Liver (tissue), 9 donors: ENCODE data around the gene EPHA5. TPM values are rescaled to one million over a fixed set of nuclear protein-coding genes. Genes with fewer than 3 reads are reported as not detected.

ENCODE experiments used
- DNase-seq: peaks from one replicate; pipeline ENCODE4 v3.0.0-alpha.2; 2017; ENCODE audit warnings: low spot score
- H3K27ac ChIP-seq, 2 donors: one replicate each; pipeline ENCODE4 v1.7.0; 2013; ENCODE audit warnings: inconsistent platforms in 2 of 2, low read length in 2 of 2, control low read depth in 1 of 2, low read depth in 1 of 2, mild to moderate bottlenecking in 1 of 2
- H3K27me3 ChIP-seq, 4 donors: one replicate each; pipeline versions ENCODE4 v1.6.1 to v1.7.0; 2013; ENCODE audit warnings: low read length in 3 of 4, inconsistent platforms in 1 of 4, mild to moderate bottlenecking in 1 of 4, moderate library complexity in 1 of 4; ENCODE audit not compliant: control insufficient read depth in 4 of 4, insufficient read depth in 4 of 4
- H3K36me3 ChIP-seq, 4 donors: one replicate each; pipeline versions ENCODE4 v1.6.1 to v1.7.0; 2013; ENCODE audit warnings: low read length in 3 of 4, mild to moderate bottlenecking in 3 of 4, low read depth in 1 of 4, moderate library complexity in 1 of 4; ENCODE audit not compliant: control insufficient read depth in 4 of 4, insufficient read depth in 3 of 4
- H3K4me1 ChIP-seq, 4 donors: one replicate each; pipeline versions ENCODE4 v1.6.1 to v1.7.0; 2013; ENCODE audit warnings: low read length in 3 of 4, mild to moderate bottlenecking in 3 of 4, moderate library complexity in 1 of 4; ENCODE audit not compliant: control insufficient read depth in 4 of 4, insufficient read depth in 4 of 4
- H3K4me3 ChIP-seq, 3 donors: one replicate each; pipeline versions ENCODE4 v1.6.1 to v1.7.0; 2013; ENCODE audit warnings: low read length in 3 of 3, control low read depth in 1 of 3, low read depth in 1 of 3, mild to moderate bottlenecking in 1 of 3
- H3K9ac ChIP-seq, 2 donors: one replicate each; pipeline ENCODE4 v1.7.0; 2013; ENCODE audit warnings: low read length in 2 of 2, mild to moderate bottlenecking in 2 of 2, moderate library complexity in 2 of 2, control low read depth in 1 of 2, low read depth in 1 of 2
- H3K9me3 ChIP-seq, 4 donors: one replicate each; pipeline versions ENCODE4 v1.6.1 to v1.7.0; 2013; ENCODE audit warnings: low read length in 3 of 4; ENCODE audit not compliant: control insufficient read depth in 4 of 4
- CTCF ChIP-seq: fragments of 150-350 bp; IDR thresholded peaks from 2 replicates; pipeline ENCODE4 v1.5.1; 2017; ENCODE audit warnings: improper control_type of control experiment, low read depth, low read length; ENCODE audit not compliant: missing input control
- EGR1 ChIP-seq, 2 donors: IDR thresholded peaks; 2 replicates each; pipeline ENCODE4 v1.6.1; 2016 to 2018; ENCODE audit warnings: antibody characterized with exemption in 2 of 2, low read depth in 2 of 2
- FOXA1 ChIP-seq: IDR thresholded peaks from 2 replicates; pipeline ENCODE4 v1.6.1; 2016; ENCODE audit warnings: antibody characterized with exemption
- FOXA2 ChIP-seq: IDR thresholded peaks from 2 replicates; pipeline ENCODE4 v1.6.1; 2016; ENCODE audit warnings: antibody characterized with exemption
- GABPA ChIP-seq, 2 donors: IDR thresholded peaks in 1 of 2; conservative IDR thresholded peaks in 1 of 2; 2 replicates each; pipeline ENCODE4 v1.6.1; 2016; ENCODE audit warnings: antibody characterized with exemption in 2 of 2, mild to moderate bottlenecking in 1 of 2, moderate library complexity in 1 of 2
- HNF4A ChIP-seq, 2 donors: conservative IDR thresholded peaks; 2 replicates each; pipeline ENCODE4 v1.6.1; 2016; ENCODE audit warnings: antibody characterized with exemption in 2 of 2, mild to moderate bottlenecking in 2 of 2
- HNF4G ChIP-seq: IDR thresholded peaks from 2 replicates; pipeline ENCODE4 v1.6.1; 2016; ENCODE audit warnings: antibody characterized with exemption
- JUND ChIP-seq, 2 donors: IDR thresholded peaks; 2 replicates each; pipeline ENCODE4 v1.6.1; 2016; ENCODE audit warnings: antibody characterized with exemption in 2 of 2
- NR2F2 ChIP-seq: IDR thresholded peaks from 2 replicates; pipeline ENCODE4 v1.6.1; 2016; ENCODE audit warnings: antibody characterized with exemption
- RAD21 ChIP-seq, 2 donors: IDR thresholded peaks; 2 replicates each; pipeline ENCODE4 v1.6.1; 2016; ENCODE audit warnings: antibody characterized with exemption in 2 of 2, mild to moderate bottlenecking in 2 of 2
- REST ChIP-seq: IDR thresholded peaks from 2 replicates; pipeline ENCODE4 v1.6.1; 2016; ENCODE audit warnings: antibody characterized with exemption, mild to moderate bottlenecking
- RXRA ChIP-seq, 2 donors: IDR thresholded peaks; 2 replicates each; pipeline ENCODE4 v1.6.1; 2017 to 2018; ENCODE audit warnings: antibody characterized with exemption in 2 of 2, mild to moderate bottlenecking in 1 of 2
- SP1 ChIP-seq: IDR thresholded peaks from 2 replicates; pipeline ENCODE4 v1.6.1; 2018; ENCODE audit warnings: antibody characterized with exemption, mild to moderate bottlenecking
- TAF1 ChIP-seq: conservative IDR thresholded peaks from 2 replicates; pipeline ENCODE4 v1.6.1; 2016; ENCODE audit warnings: antibody characterized with exemption, mild to moderate bottlenecking
- YY1 ChIP-seq: IDR thresholded peaks from 2 replicates; pipeline ENCODE4 v1.6.1; 2016; ENCODE audit warnings: antibody characterized with exemption, mild to moderate bottlenecking
- WGBS: extraction: QIAGEN DNeasy Blood & Tissue Kit; methylation state at CpG from one replicate; pipeline ENCODE4 v1.1.7; 2013; 5-methylcytosine and 5-hydroxymethylcytosine counted together
- polyA plus RNA-seq, 2 donors: library from polyadenylated mRNA; stranded (reverse) in 1 of 2; unstranded in 1 of 2; fragments of 200-250 nt in 1 of 2; fragments of >200 nt in 1 of 2; fragmentation: Nextera tagmentation in 1 of 2; extraction: Ambion mirVana in 1 of 2; gene quantifications; one replicate each; pipeline versions ENCODE4 v1.2.1 to v1.2.3, GENCODE V29; 2013 to 2015
- total RNA-seq, 2 donors: library from RNA; depleted of rRNA; stranded (reverse); fragments of >200 nt; gene quantifications; one replicate each; pipeline ENCODE4 v1.2.3, GENCODE V29; 2014
- TF ChIP-seq, protein P1 (sequence below): IDR thresholded peaks from 2 replicates; pipeline ENCODE4 v1.6.1; 2016; ENCODE audit warnings: antibody characterized with exemption
- TF ChIP-seq, protein P2 (sequence below): IDR thresholded peaks from 2 replicates; pipeline ENCODE4 v1.6.1; 2016; ENCODE audit warnings: antibody characterized with exemption
- TF ChIP-seq, protein P3 (sequence below): IDR thresholded peaks from 2 replicates; pipeline ENCODE4 v1.6.1; 2016; ENCODE audit warnings: antibody characterized with exemption
- donor health status: healthy.
- donor health status: healthy.
- donor health status: healthy.
- donor health status: healthy.
- donor health status: healthy.

EPHA5 gene
- total and polyA plus RNA-seq, 4 donors = not detected

DNA sequence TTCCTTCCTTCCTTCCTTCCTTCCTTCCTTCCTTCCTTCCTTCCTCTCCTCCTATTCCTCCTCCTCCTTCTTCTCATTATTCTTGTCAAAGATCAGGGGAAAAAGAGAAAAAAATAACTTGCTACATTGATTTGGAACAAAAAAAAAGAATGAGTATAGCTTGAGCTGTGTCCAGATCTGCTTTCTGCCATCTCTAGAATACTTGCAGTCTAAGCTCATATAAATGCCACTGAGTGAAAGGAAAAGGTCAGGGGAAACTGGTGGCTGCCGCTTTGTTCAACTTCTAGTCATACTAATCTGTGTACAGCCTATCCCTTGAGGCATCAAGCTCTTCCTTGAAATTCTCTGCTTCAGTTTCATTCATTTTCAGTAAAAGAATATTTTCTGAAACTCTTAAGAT, 28.3 kb upstream of the EPHA5 start:
- no peak overlapping the region for H3K27ac ChIP-seq
- no peaks in the 10 kb centered on the region for H3K36me3 ChIP-seq
- peaks cover 0 to 2% (median 0%) of the 10 kb centered on the region in 4 donors for H3K9me3 ChIP-seq
- H3K4me3 ChIP-seq = no peak overlapping the region
- no peaks in the 10 kb centered on the region for H3K4me1 ChIP-seq
- no peak for DNase-seq
- TF ChIP-seq EGR1 (IDR thresholded peaks at IDR 0.05; ENCODE audit: low read depth in 2 of 2) (no peak), TAF1 (no peak), CTCF (no peak), JUND (IDR thresholded peaks at IDR 0.05) (no peak), RXRA (IDR thresholded peaks at IDR 0.05) (no peak), RAD21 (IDR thresholded peaks at IDR 0.05) (no peak), HNF4G (no peak), REST (no peak), YY1 (no peak), FOXA1 (no peak), NR2F2 (no peak), FOXA2 (no peak), GABPA (IDR thresholded peaks at IDR 0.05 in 1 of 2, conservative IDR thresholded peaks at IDR 0.05 in 1 of 2) (no peak), HNF4A (conservative IDR thresholded peaks at IDR 0.05) (no peak), SP1 (no peak)
- TF ChIP-seq, protein P1, sequence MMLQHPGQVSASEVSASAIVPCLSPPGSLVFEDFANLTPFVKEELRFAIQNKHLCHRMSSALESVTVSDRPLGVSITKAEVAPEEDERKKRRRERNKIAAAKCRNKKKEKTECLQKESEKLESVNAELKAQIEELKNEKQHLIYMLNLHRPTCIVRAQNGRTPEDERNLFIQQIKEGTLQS = no peak
- TF ChIP-seq, protein P2, sequence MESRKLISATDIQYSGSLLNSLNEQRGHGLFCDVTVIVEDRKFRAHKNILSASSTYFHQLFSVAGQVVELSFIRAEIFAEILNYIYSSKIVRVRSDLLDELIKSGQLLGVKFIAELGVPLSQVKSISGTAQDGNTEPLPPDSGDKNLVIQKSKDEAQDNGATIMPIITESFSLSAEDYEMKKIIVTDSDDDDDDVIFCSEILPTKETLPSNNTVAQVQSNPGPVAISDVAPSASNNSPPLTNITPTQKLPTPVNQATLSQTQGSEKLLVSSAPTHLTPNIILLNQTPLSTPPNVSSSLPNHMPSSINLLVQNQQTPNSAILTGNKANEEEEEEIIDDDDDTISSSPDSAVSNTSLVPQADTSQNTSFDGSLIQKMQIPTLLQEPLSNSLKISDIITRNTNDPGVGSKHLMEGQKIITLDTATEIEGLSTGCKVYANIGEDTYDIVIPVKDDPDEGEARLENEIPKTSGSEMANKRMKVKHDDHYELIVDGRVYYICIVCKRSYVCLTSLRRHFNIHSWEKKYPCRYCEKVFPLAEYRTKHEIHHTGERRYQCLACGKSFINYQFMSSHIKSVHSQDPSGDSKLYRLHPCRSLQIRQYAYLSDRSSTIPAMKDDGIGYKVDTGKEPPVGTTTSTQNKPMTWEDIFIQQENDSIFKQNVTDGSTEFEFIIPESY = no peak
- TF ChIP-seq, protein P3, sequence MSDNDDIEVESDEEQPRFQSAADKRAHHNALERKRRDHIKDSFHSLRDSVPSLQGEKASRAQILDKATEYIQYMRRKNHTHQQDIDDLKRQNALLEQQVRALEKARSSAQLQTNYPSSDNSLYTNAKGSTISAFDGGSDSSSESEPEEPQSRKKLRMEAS = no peak
- 72% methylated on average over 1 of the region's 1 CpG for WGBS
- H3K9ac ChIP-seq = no peak overlapping the region
- no peaks in the 10 kb centered on the region for H3K27me3 ChIP-seq

- Histone ChIP-seq H3K9me3 (peaks cover 0 to 2% (median 0%) of the 10 kb centered on the region in 4 donors), H3K9ac (no peak overlapping the region), H3K36me3 (no peaks in the 10 kb centered on the region), H3K4me1 (no peaks in the 10 kb centered on the region), H3K27ac (no peak overlapping the region), H3K4me3 (no peak overlapping the region), H3K27me3 (no peaks in the 10 kb centered on the region)
- DNase-seq = no peak
- 60% methylated on average over 4 of the region's 4 CpGs for WGBS
- TF ChIP-seq NR2F2 (no peak), HNF4G (no peak), FOXA2 (no peak), RXRA (IDR thresholded peaks at IDR 0.05) (no peak), CTCF (no peak), HNF4A (conservative IDR thresholded peaks at IDR 0.05) (no peak), EGR1 (IDR thresholded peaks at IDR 0.05; ENCODE audit: low read depth in 2 of 2) (no peak), SP1 (no peak), RAD21 (IDR thresholded peaks at IDR 0.05) (no peak), GABPA (IDR thresholded peaks at IDR 0.05 in 1 of 2, conservative IDR thresholded peaks at IDR 0.05 in 1 of 2) (no peak), REST (no peak)
Measured at GRCh38 chr4:65696436-65696835, 26.1 kb upstream of the EPHA5 start.
